SK-N-SH (cell line): ENCODE results near the gene DSCAML1. TPM values are rescaled to one million over a fixed set of nuclear protein-coding genes. Genes with fewer than 3 reads are reported as not detected.

ENCODE experiments used
- CTCF ChIA-PET: fragments of 300-600, 350-600 bp; formaldehyde crosslinking; extraction: SDS; loops from one replicate; lab custom pipeline; 2021; lab: Yijun Ruan, JAX
- POLR2A ChIA-PET: fragments of 350-600 bp; sonication (Branson Sonifier 250); formaldehyde crosslinking; extraction: SDS; loops from one replicate; lab custom pipeline; 2020; ENCODE audit warnings: antibody characterized with exemption, inconsistent platforms; lab: Yijun Ruan, JAX
- DNase-seq: peaks from one replicate; pipeline ENCODE4 v3.0.0; 2012
- H2AFZ ChIP-seq: fragments of 200-600 bp; sonication (generic); 2 replicates; pipeline ENCODE4 v1.8.1; 2016; ENCODE audit warnings: antibody characterized with exemption, mild to moderate bottlenecking, low read depth
- H3F3A ChIP-seq: fragments of 200-600 bp; sonication (generic); replicated peaks from 2 replicates; pipeline ENCODE3; 2016; ENCODE audit warnings: antibody characterized with exemption, mild to moderate bottlenecking; ENCODE audit not compliant: insufficient read depth
- H3K27ac ChIP-seq, 2 experiments: fragments of 200-500 bp in 1 of 2; fragments of 200-600 bp in 1 of 2; sonication (Bioruptor generic) in 1 of 2; sonication (generic), shearing (Covaris generic) in 1 of 2; 2 replicates each; pipeline versions ENCODE4 v1.5.1 to v1.6.1; 2014 to 2016; ENCODE audit warnings: low read depth in 2 of 2, inconsistent platforms in 1 of 2, low read length in 1 of 2, mild to moderate bottlenecking in 1 of 2, mixed read lengths in 1 of 2
- H3K27me3 ChIP-seq: fragments of 200-600 bp; sonication (generic), shearing (Covaris generic); 2 replicates; pipeline ENCODE4 v1.6.1; 2016; ENCODE audit warnings: mixed run types; ENCODE audit not compliant: insufficient read depth
- H3K36me3 ChIP-seq, 2 experiments: fragments of 200-500 bp in 1 of 2; fragments of 200-600 bp in 1 of 2; sonication (Bioruptor generic) in 1 of 2; sonication (generic) in 1 of 2; replicated peaks in 1 of 2; 2 replicates each; pipeline versions ENCODE3 to v1.5.1; 2014 to 2016; ENCODE audit warnings: low read length in 1 of 2, mild to moderate bottlenecking in 1 of 2; ENCODE audit not compliant: insufficient read depth in 2 of 2, control insufficient read depth in 1 of 2
- H3K4me1 ChIP-seq, 2 experiments: fragments of 200-500 bp in 1 of 2; fragments of 200-600 bp in 1 of 2; sonication (Bioruptor generic) in 1 of 2; sonication (generic), shearing (Covaris generic) in 1 of 2; 2 replicates each; pipeline versions ENCODE4 v1.5.1 to v1.6.1; 2014 to 2016; ENCODE audit warnings: low read depth in 1 of 2, low read length in 1 of 2, mixed run types in 1 of 2; ENCODE audit not compliant: insufficient read depth in 2 of 2, control insufficient read depth in 1 of 2
- H3K4me2 ChIP-seq: fragments of 200-600 bp; sonication (generic), shearing (Covaris generic); 2 replicates; pipeline ENCODE4 v1.6.1; 2017; ENCODE audit warnings: mixed run types
- H3K4me3 ChIP-seq, 2 experiments: fragments of 200-500 bp in 1 of 2; fragments of 200-600 bp in 1 of 2; sonication (Bioruptor generic) in 1 of 2; sonication (generic), shearing (Covaris generic) in 1 of 2; 2 replicates each; pipeline versions ENCODE4 v1.5.1 to v1.8.1; 2014 to 2016; ENCODE audit warnings: low read depth in 2 of 2, inconsistent platforms in 1 of 2, low read length in 1 of 2, mild to moderate bottlenecking in 1 of 2, mixed read lengths in 1 of 2, moderate library complexity in 1 of 2
- H3K79me2 ChIP-seq: fragments of 200-600 bp; sonication (generic); 2 replicates; pipeline ENCODE4 v1.8.1; 2017; ENCODE audit warnings: mild to moderate bottlenecking; ENCODE audit not compliant: insufficient read depth
- H3K9ac ChIP-seq: fragments of 200-600 bp; sonication (generic); 2 replicates; pipeline ENCODE4 v1.6.1; 2017; ENCODE audit warnings: mixed run types
- H3K9me2 ChIP-seq: fragments of 200-600 bp; sonication (generic); 2 replicates; pipeline ENCODE4 v1.6.1; 2017; ENCODE audit warnings: mixed run types
- H3K9me3 ChIP-seq: fragments of 200-600 bp; sonication (generic); 2 replicates; pipeline ENCODE4 v1.6.1; 2017; ENCODE audit warnings: mixed run types, mild to moderate bottlenecking, moderate library complexity
- H4K20me1 ChIP-seq: fragments of 200-600 bp; sonication (generic); 2 replicates; pipeline ENCODE4 v1.6.1; 2017; ENCODE audit warnings: mild to moderate bottlenecking, mixed run types; ENCODE audit not compliant: insufficient read depth
- CTCF ChIP-seq: fragments of 200-600 bp; sonication (generic); IDR thresholded peaks from 2 replicates; pipeline ENCODE4 v1.6.1; 2017; ENCODE audit warnings: antibody characterized with exemption, mild to moderate bottlenecking, moderate library complexity
- EP300 ChIP-seq, 2 experiments: IDR thresholded peaks; 2 replicates each; pipeline versions ENCODE4 v1.4.0 to v1.6.1; 2012; ENCODE audit warnings: borderline replicate concordance in 1 of 2, low read depth in 1 of 2, low read length in 1 of 2
- EZH2phosphoT487 ChIP-seq: fragments of 200-600 bp; sonication (generic); IDR thresholded peaks from 2 replicates; pipeline ENCODE4 v1.6.1; 2017; ENCODE audit warnings: low read depth, mixed run types, mild to moderate bottlenecking, antibody characterized with exemption, moderate library complexity, borderline replicate concordance
- FOSL2 ChIP-seq: IDR thresholded peaks from 2 replicates; pipeline ENCODE4 v1.4.0; 2012; ENCODE audit warnings: low read depth, mild to moderate bottlenecking, moderate library complexity, borderline replicate concordance
- FOXJ3 ChIP-seq: sonication (generic); formaldehyde crosslinking; IDR thresholded peaks from 2 replicates; pipeline ENCODE4 v1.5.1; 2020; ENCODE audit warnings: mild to moderate bottlenecking, missing genetic modification reagents
- FOXM1 ChIP-seq: IDR thresholded peaks from 2 replicates; pipeline ENCODE4 v1.4.0; 2012; ENCODE audit warnings: low read depth, mild to moderate bottlenecking
- GABPA ChIP-seq: IDR thresholded peaks from 2 replicates; pipeline ENCODE4 v1.4.0; 2012; ENCODE audit warnings: low read depth, mild to moderate bottlenecking
- GATA2 ChIP-seq: sonication (generic); formaldehyde crosslinking; IDR thresholded peaks from 2 replicates; pipeline ENCODE4 v1.5.0; 2020; ENCODE audit warnings: mild to moderate bottlenecking, missing genetic modification reagents
- JUND ChIP-seq: IDR thresholded peaks from 2 replicates; pipeline ENCODE4 v1.4.0; 2012
- MXI1 ChIP-seq: IDR thresholded peaks from 2 replicates; pipeline ENCODE4 v1.6.1; 2012; ENCODE audit warnings: mild to moderate bottlenecking, low read depth, low read length, improper control_type of control experiment
- NRF1 ChIP-seq: IDR thresholded peaks from 2 replicates; pipeline ENCODE4 v1.6.1; 2012; ENCODE audit warnings: low read depth, mild to moderate bottlenecking, low read length
- PBX3 ChIP-seq: IDR thresholded peaks from 2 replicates; pipeline ENCODE4; 2012
- RAD21 ChIP-seq: IDR thresholded peaks from 2 replicates; pipeline ENCODE4 v1.6.1; 2012; ENCODE audit warnings: mild to moderate bottlenecking, low read length
- RFX5 ChIP-seq: IDR thresholded peaks from 2 replicates; pipeline ENCODE4 v1.6.1; 2012; ENCODE audit warnings: mild to moderate bottlenecking, improper control_type of control experiment, low read length
- RXRA ChIP-seq: IDR thresholded peaks from 2 replicates; pipeline ENCODE4 v1.4.0; 2012; ENCODE audit warnings: low read depth, mild to moderate bottlenecking, borderline replicate concordance
- TAF1 ChIP-seq: IDR thresholded peaks from 2 replicates; pipeline ENCODE4 v1.6.1; 2012; ENCODE audit warnings: low read depth, mild to moderate bottlenecking, low read length, moderate library complexity, borderline replicate concordance
- TCF12 ChIP-seq: IDR thresholded peaks from 2 replicates; pipeline ENCODE4 v1.4.0; 2012
- WGBS: methylation state at CpG from one replicate; pipeline ENCODE4 v1.1.6; 2017; ENCODE audit warnings: low lambda C conversion rate; 5-methylcytosine and 5-hydroxymethylcytosine counted together
- polyA plus RNA-seq, 3 experiments: library from polyadenylated mRNA; depleted of rRNA; stranded (reverse); fragments of >200 nt; gene quantifications; 2 replicates each; pipeline ENCODE4 v1.2.3, GENCODE V29; 2012
- TF ChIP-seq, protein P1 (sequence below): fragments of 150-350 bp; IDR thresholded peaks from 2 replicates; pipeline ENCODE4 v1.6.1; 2016; ENCODE audit warnings: mild to moderate bottlenecking, low read depth, low read length
- TF ChIP-seq, protein P2 (sequence below): IDR thresholded peaks from 2 replicates; pipeline ENCODE4 v1.4.0; 2012; ENCODE audit warnings: low read depth, borderline replicate concordance

The DSCAML1 gene
- polyA plus RNA-seq, 1 of the 3 experiments (the other 2 are of a cell fraction) = not detected

DNA sequence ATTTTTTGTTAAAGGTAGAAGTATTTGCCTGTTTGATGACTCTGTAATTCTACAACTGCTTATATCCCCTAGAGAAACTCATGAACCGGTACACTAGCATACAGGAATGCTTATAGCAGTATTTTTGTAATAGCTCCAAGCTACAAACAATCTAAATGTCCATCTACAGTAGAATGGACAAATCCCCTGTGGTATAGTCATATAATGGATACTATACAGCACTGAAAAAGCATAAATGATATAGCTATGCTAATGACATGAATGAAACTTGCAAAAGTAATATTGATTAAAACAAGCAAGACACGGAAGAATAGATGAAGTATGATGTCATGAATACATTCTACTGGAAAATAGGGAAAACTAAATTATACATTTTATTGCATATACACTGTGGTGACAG, 326.4 kb downstream of the DSCAML1 start:
- no peaks in the 10 kb centered on the region for H3K9me3 ChIP-seq
- no peak overlapping the region for H3K4me3 ChIP-seq
- H3K4me2 ChIP-seq = no peak overlapping the region
- no peaks in the 10 kb centered on the region for H3K79me2 ChIP-seq
- CTCF ChIA-PET = no interaction called here
- peaks cover 14% of the 10 kb centered on the region; the same call in 1 of the 2 replicates for H3K27me3 ChIP-seq
- no peaks in the 10 kb centered on the region for H3K36me3 ChIP-seq
- H3K9ac ChIP-seq = no peak overlapping the region
- no peak for DNase-seq
- POLR2A ChIA-PET = no interaction called here
- H3K9me2 ChIP-seq = no peaks in the 10 kb centered on the region
- H4K20me1 ChIP-seq = no peaks in the 10 kb centered on the region
- TF ChIP-seq EZH2phosphoT487 = no peak
- TF ChIP-seq GABPA = no peak
- no peak for TF ChIP-seq JUND
- TF ChIP-seq CTCF = no peak
- TF ChIP-seq RFX5 = no peak
- TF ChIP-seq PBX3 = no peak
- no peak for TF ChIP-seq NRF1
- no peak for TF ChIP-seq FOSL2
- no peak for TF ChIP-seq MXI1
- TF ChIP-seq TAF1 = no peak
- TF ChIP-seq, protein P1, sequence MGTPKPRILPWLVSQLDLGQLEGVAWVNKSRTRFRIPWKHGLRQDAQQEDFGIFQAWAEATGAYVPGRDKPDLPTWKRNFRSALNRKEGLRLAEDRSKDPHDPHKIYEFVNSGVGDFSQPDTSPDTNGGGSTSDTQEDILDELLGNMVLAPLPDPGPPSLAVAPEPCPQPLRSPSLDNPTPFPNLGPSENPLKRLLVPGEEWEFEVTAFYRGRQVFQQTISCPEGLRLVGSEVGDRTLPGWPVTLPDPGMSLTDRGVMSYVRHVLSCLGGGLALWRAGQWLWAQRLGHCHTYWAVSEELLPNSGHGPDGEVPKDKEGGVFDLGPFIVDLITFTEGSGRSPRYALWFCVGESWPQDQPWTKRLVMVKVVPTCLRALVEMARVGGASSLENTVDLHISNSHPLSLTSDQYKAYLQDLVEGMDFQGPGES = no peak
- no peak for TF ChIP-seq FOXM1
- no peak for TF ChIP-seq RXRA
- no peak for TF ChIP-seq TCF12
- TF ChIP-seq EP300 (IDR thresholded peaks at IDR 0.05; ENCODE audit: borderline replicate concordance in 1 of 2, low read depth in 1 of 2, low read length in 1 of 2) = no peak
- no peak for TF ChIP-seq RAD21
- no peak for TF ChIP-seq GATA2 (CRISPR knock-in tag)
- TF ChIP-seq, protein P2, sequence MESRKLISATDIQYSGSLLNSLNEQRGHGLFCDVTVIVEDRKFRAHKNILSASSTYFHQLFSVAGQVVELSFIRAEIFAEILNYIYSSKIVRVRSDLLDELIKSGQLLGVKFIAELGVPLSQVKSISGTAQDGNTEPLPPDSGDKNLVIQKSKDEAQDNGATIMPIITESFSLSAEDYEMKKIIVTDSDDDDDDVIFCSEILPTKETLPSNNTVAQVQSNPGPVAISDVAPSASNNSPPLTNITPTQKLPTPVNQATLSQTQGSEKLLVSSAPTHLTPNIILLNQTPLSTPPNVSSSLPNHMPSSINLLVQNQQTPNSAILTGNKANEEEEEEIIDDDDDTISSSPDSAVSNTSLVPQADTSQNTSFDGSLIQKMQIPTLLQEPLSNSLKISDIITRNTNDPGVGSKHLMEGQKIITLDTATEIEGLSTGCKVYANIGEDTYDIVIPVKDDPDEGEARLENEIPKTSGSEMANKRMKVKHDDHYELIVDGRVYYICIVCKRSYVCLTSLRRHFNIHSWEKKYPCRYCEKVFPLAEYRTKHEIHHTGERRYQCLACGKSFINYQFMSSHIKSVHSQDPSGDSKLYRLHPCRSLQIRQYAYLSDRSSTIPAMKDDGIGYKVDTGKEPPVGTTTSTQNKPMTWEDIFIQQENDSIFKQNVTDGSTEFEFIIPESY = no peak
- no peak for TF ChIP-seq FOXJ3 (CRISPR knock-in tag)
- H3F3A ChIP-seq = no peaks in the 10 kb centered on the region
- no peak overlapping the region for H2AFZ ChIP-seq
- 41% methylated on average over 2 of the region's 2 CpGs for WGBS
- peaks cover 0 to 3% of the 10 kb centered on the region in 2 experiments; a peak in 1 of 4 replicates for H3K4me1 ChIP-seq
- no peak overlapping the region for H3K27ac ChIP-seq
